Activated naive CD4-positive, alpha-beta T cell treated with anti-CD3 and anti-CD28 coated beads, Interleukin-2, amount 50 U/mL, for 24 hours (primary cell): ENCODE measurements around the gene SRGAP3.
A peak's percentile ranks its signal among the peaks of the same experiment; 100 is the strongest.

Experiments
- H3K27ac Mint-ChIP-seq: one replicate; pipeline ENCODE4 v1.8.0; 2021; ENCODE audit warnings: mild to moderate bottlenecking, mixed read lengths
- H3K27me3 Mint-ChIP-seq: one replicate; pipeline ENCODE4 v1.8.0; 2021; ENCODE audit warnings: mixed read lengths
- H3K36me3 Mint-ChIP-seq: one replicate; pipeline ENCODE4 v1.8.0; 2021; ENCODE audit warnings: mixed read lengths
- H3K4me1 Mint-ChIP-seq: one replicate; pipeline ENCODE4 v1.8.0; 2021; ENCODE audit warnings: mixed read lengths
- H3K4me3 Mint-ChIP-seq: one replicate; pipeline ENCODE4 v1.8.0; 2021; ENCODE audit warnings: mild to moderate bottlenecking, mixed read lengths
- H3K9me3 Mint-ChIP-seq: one replicate; pipeline ENCODE4 v1.8.0; 2021; ENCODE audit warnings: mixed read lengths

Gene SRGAP3

GRCh38 chr3:9185701-9186100 lies 63.7 kb downstream of the SRGAP3 start:
- peaks cover 3% of the 10 kb centered on the region for H3K4me1 Mint-ChIP-seq
- no peak overlapping the region for H3K4me3 Mint-ChIP-seq
- H3K27me3 Mint-ChIP-seq: no peaks in the 10 kb centered on the region
- H3K9me3 Mint-ChIP-seq: no peaks in the 10 kb centered on the region
- no peaks in the 10 kb centered on the region for H3K36me3 Mint-ChIP-seq
- H3K27ac Mint-ChIP-seq: no peak overlapping the region

DNA sequence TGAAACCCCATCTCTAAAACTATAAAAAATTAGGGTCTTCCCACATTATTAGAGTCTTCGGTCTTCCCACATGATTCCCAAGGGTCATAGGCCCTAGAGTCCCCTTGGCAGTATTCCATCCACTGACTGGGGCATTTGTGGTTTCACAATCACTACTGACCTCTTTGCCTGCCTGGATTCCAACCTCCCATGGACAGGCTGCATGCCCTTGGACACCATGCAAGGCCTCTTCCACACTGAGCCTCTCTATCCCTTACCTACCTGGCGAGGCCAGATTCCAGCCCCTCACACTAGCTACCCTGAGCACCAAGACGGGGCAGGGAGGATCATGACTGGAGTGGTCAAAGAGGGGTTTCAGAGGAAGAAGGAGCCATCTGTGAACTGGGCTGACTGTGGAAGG lies 64.4 kb downstream of the SRGAP3 start:
- Mint-ChIP-seq H3K9me3 (no peaks in the 10 kb centered on the region), H3K27ac (no peak overlapping the region), H3K27me3 (no peaks in the 10 kb centered on the region), H3K4me3 (no peak overlapping the region), H3K36me3 (no peaks in the 10 kb centered on the region), H3K4me1 (peaks cover 10% of the 10 kb centered on the region)

- Mint-ChIP-seq H3K27me3 (no peaks in the 10 kb centered on the region), H3K36me3 (no peaks in the 10 kb centered on the region), H3K27ac (no peak overlapping the region), H3K4me3 (no peak overlapping the region), H3K9me3 (no peaks in the 10 kb centered on the region), H3K4me1 (peaks cover 16% of the 10 kb centered on the region)
Measured at GRCh38 chr3:9184461-9184835, 65.0 kb downstream of the SRGAP3 start.

- no peak overlapping the region for H3K4me3 Mint-ChIP-seq
- H3K27me3 Mint-ChIP-seq: no peaks in the 10 kb centered on the region
- no peaks in the 10 kb centered on the region for H3K36me3 Mint-ChIP-seq
- H3K4me1 Mint-ChIP-seq: peaks cover 20% of the 10 kb centered on the region
- no peak overlapping the region for H3K27ac Mint-ChIP-seq
- no peaks in the 10 kb centered on the region for H3K9me3 Mint-ChIP-seq
Measured at GRCh38 chr3:9183811-9184460, 65.5 kb downstream of the SRGAP3 start.

DNA sequence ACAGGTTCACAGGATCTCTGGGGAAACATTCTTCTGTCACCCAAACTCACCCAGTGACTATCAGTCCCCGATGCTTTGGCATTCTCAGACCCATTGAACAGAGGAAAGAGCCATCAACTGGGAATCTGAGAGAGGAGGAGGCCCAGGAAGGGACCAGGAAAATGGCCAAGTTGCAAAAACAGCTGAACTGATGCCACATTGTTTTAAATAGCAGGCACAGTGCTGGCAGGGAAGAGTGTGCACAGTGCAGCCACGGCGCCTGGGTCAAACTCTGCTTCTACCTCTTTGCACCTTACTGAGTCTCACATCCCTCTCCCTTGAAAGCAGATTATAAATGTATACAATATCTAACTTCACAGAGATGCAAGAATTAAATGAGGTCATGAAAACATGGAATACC lies 66.4 kb downstream of the SRGAP3 start:
- Mint-ChIP-seq H3K36me3 (no peaks in the 10 kb centered on the region), H3K27ac (no peak overlapping the region)

GRCh38 chr3:9180764-9181117 lies 68.7 kb downstream of the SRGAP3 start:
- peaks cover 24% of the 10 kb centered on the region for H3K4me1 Mint-ChIP-seq
- no peaks in the 10 kb centered on the region for H3K36me3 Mint-ChIP-seq
- H3K9me3 Mint-ChIP-seq: no peaks in the 10 kb centered on the region
- H3K4me3 Mint-ChIP-seq: peak overlapping the region; percentile 67
- peak overlapping the region; percentile 55 for H3K27ac Mint-ChIP-seq
- no peaks in the 10 kb centered on the region for H3K27me3 Mint-ChIP-seq

More for the DNA sequence above, 66.4 kb downstream of the SRGAP3 start:
- Mint-ChIP-seq H3K4me1 (peaks cover 24% of the 10 kb centered on the region), H3K9me3 (no peaks in the 10 kb centered on the region), H3K27me3 (no peaks in the 10 kb centered on the region), H3K4me3 (no peak overlapping the region)

DNA sequence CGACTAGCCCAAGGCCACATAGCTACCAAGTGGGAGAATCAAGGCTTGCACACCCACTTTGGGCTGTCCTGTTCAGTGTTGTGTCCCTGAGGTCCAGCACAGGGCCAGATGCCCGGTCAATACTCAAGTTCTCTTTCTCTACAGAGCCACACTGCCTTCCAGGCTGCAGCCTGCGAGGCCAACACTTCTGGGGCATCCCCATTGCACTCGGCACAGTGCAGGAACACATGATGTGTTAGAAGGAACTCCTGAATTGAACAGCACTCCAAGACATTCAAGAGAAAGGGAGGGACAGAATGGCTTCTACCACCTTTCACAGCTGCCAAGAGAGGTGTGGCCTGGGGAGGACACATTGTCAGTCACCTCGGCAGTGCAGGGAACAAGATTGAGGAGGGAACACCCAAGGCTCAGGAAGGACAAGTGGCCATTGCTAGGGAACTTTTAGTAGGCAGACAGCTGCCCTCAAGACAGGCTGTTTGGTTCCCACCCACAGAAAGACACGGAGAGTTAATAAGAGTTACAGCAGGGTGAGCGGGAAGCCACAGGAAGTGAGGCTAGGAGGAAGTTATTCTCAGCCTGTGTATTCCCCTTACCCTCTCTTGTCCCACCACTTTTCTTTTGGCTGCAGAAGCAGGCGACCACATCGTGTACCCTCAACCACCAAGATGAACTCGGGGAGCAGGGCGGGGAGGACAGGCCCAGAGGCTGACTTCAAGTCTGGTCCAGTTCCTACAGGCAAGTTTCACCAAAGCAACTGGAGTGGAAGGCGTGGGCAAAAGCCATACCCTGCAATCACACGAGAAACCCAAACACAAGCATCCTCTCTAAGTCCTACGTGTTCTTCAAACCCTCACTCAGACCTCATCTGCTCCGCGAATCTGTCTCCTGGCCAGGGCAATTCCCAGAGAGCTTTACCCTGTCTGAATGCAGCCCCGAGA lies 69.4 kb downstream of the SRGAP3 start:
- H3K36me3 Mint-ChIP-seq: no peaks in the 10 kb centered on the region
- H3K4me1 Mint-ChIP-seq: peaks cover 24% of the 10 kb centered on the region
- H3K9me3 Mint-ChIP-seq: no peaks in the 10 kb centered on the region
- H3K4me3 Mint-ChIP-seq: peak overlapping the region; percentile 67
- no peaks in the 10 kb centered on the region for H3K27me3 Mint-ChIP-seq
- H3K27ac Mint-ChIP-seq: peak overlapping the region; percentile 55

GRCh38 chr3:9178697-9179096 lies 70.7 kb downstream of the SRGAP3 start:
- Mint-ChIP-seq H3K27me3 (no peaks in the 10 kb centered on the region), H3K4me1 (peaks cover 24% of the 10 kb centered on the region), H3K4me3 (no peak overlapping the region), H3K36me3 (no peaks in the 10 kb centered on the region), H3K27ac (no peak overlapping the region), H3K9me3 (no peaks in the 10 kb centered on the region)

DNA sequence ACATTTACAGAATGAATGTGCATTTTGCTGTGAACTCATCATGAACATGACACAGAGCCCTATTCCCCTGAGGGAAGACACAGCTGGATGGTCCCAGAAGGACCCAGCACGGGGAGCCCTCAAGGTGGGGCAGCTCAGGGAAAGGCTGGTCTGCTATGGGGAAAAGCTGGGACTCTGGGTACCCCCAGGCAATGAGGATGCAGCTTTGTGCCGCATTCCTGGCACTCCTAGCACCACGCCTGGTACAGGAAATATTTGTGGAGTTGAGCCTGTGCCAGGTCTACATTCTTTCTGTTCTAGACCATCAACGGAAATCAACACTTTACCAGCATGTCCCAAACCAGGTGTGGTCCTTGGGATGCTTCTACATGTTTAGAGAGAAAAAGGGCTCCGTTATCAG lies 74.0 kb downstream of the SRGAP3 start:
- Mint-ChIP-seq H3K4me1 (peaks cover 32% of the 10 kb centered on the region), H3K27me3 (no peaks in the 10 kb centered on the region), H3K4me3 (no peak overlapping the region)

DNA sequence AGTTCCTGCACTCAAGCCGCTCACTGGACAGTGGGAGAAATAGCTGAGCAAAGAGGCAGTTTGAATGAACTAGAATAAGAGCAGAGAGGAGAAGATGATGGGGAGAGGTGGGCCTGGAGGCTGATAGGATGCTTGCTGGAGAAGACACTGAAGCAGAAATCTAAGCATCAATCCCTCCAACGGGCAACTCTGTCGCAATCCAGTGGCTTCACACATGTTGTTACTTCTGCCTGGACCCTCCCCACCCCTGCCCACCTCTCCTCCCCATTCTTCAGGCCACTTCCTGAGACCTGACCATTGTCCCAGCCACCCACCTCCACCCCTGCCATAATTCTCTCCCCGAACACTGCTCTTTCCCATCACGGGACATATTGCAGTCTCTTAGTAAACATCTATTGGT lies 76.0 kb downstream of the SRGAP3 start:
- no peaks in the 10 kb centered on the region for H3K9me3 Mint-ChIP-seq
- H3K36me3 Mint-ChIP-seq: no peaks in the 10 kb centered on the region
- no peak overlapping the region for H3K4me3 Mint-ChIP-seq
- no peaks in the 10 kb centered on the region for H3K27me3 Mint-ChIP-seq
- no peak overlapping the region for H3K27ac Mint-ChIP-seq
- peaks cover 34% of the 10 kb centered on the region for H3K4me1 Mint-ChIP-seq

More for the DNA sequence above, 74.0 kb downstream of the SRGAP3 start:
- Mint-ChIP-seq H3K27ac (no peak overlapping the region), H3K36me3 (no peaks in the 10 kb centered on the region), H3K9me3 (no peaks in the 10 kb centered on the region)

GRCh38 chr3:9172851-9173321 lies 76.6 kb downstream of the SRGAP3 start:
- Mint-ChIP-seq H3K27ac (no peak overlapping the region), H3K9me3 (no peaks in the 10 kb centered on the region), H3K27me3 (no peaks in the 10 kb centered on the region), H3K36me3 (no peaks in the 10 kb centered on the region), H3K4me3 (no peak overlapping the region), H3K4me1 (peaks cover 40% of the 10 kb centered on the region)

- Mint-ChIP-seq H3K36me3 (no peaks in the 10 kb centered on the region), H3K27ac (no peak overlapping the region), H3K9me3 (no peaks in the 10 kb centered on the region), H3K27me3 (no peaks in the 10 kb centered on the region), H3K4me1 (peaks cover 41% of the 10 kb centered on the region), H3K4me3 (no peak overlapping the region)
Measured at GRCh38 chr3:9170851-9171160, 78.6 kb downstream of the SRGAP3 start.

GRCh38 chr3:9169956-9170850 lies 79.2 kb downstream of the SRGAP3 start:
- H3K4me1 Mint-ChIP-seq: peaks cover 41% of the 10 kb centered on the region
- H3K27me3 Mint-ChIP-seq: no peaks in the 10 kb centered on the region
- peak overlapping the region; percentile 49 for H3K4me3 Mint-ChIP-seq
- no peaks in the 10 kb centered on the region for H3K9me3 Mint-ChIP-seq
- no peaks in the 10 kb centered on the region for H3K36me3 Mint-ChIP-seq
- H3K27ac Mint-ChIP-seq: no peak overlapping the region

- Mint-ChIP-seq H3K36me3 (no peaks in the 10 kb centered on the region), H3K4me1 (peaks cover 41% of the 10 kb centered on the region), H3K27ac (peak overlapping the region; percentile 70), H3K9me3 (no peaks in the 10 kb centered on the region), H3K4me3 (peak overlapping the region; percentile 53), H3K27me3 (no peaks in the 10 kb centered on the region)
Measured at GRCh38 chr3:9169326-9169725, 80.1 kb downstream of the SRGAP3 start.

DNA sequence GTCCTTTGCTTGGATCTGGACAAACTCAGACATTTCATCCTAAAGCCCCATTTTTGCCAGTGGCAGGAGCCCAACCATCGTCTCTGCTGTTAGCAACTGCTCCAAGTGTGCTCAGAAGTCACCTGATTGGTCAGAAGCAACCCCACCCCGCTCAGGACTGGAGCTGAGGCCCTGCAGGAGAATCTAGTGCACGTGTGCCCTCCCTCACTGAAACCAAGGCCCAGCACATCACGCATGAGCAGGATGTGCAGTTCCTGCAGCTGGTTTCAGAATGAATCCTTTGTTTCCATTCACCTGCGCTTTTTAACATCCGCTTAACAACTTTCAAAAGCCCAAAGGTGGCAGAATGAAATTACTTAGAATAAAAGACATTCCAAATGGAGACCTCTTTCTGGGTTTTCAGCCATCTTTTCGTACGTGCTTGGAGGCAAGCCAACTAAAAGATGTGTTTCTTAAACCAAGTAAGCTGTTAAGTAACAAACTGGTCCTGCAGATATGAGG lies 81.2 kb downstream of the SRGAP3 start:
- Mint-ChIP-seq H3K4me1 (peaks cover 41% of the 10 kb centered on the region), H3K9me3 (no peaks in the 10 kb centered on the region), H3K27ac (peak overlapping the region; percentile 87), H3K27me3 (no peaks in the 10 kb centered on the region), H3K36me3 (no peaks in the 10 kb centered on the region), H3K4me3 (peak overlapping the region; percentile 53)
